ENCODE results near the gene FRZB. TPM values are rescaled to one million over a fixed set of nuclear protein-coding genes. Genes with fewer than 3 reads are reported as not detected.

The FRZB gene
- polyA plus RNA-seq, 1 experiment: 2.5 TPM

DNA sequence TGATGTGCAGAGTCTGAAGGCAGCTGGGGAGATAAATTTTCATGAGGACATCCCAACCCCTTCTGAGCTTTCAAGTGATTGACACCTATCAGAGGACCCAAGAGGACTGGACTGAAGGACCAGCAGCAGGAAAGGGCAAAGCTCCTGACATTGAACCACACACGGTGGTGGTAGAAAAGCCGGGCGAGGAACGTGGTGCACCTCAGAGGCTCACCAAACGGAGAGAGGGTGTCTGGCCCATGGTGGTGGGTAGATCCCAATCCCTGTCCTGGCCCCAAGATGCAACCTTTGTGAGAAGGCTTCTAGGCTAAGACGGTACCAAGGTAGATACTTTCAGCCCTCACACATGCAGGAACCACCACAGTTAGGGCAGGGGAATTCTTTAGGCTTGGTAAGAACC is 52.1 kb downstream of the FRZB start:
- Histone ChIP-seq H3K27ac (ENCODE audit: low read depth, low read length) (no peak overlapping the region), H3K9me3 (ENCODE audit: control insufficient read depth, insufficient read depth, low read length) (no peaks in the 10 kb centered on the region), H3K27me3 (ENCODE audit: control insufficient read depth, insufficient read depth, low read length) (peaks cover 4% of the 10 kb centered on the region), H3K4me3 (ENCODE audit: low read depth, low read length) (no peak overlapping the region)
- TF ChIP-seq, protein P1, sequence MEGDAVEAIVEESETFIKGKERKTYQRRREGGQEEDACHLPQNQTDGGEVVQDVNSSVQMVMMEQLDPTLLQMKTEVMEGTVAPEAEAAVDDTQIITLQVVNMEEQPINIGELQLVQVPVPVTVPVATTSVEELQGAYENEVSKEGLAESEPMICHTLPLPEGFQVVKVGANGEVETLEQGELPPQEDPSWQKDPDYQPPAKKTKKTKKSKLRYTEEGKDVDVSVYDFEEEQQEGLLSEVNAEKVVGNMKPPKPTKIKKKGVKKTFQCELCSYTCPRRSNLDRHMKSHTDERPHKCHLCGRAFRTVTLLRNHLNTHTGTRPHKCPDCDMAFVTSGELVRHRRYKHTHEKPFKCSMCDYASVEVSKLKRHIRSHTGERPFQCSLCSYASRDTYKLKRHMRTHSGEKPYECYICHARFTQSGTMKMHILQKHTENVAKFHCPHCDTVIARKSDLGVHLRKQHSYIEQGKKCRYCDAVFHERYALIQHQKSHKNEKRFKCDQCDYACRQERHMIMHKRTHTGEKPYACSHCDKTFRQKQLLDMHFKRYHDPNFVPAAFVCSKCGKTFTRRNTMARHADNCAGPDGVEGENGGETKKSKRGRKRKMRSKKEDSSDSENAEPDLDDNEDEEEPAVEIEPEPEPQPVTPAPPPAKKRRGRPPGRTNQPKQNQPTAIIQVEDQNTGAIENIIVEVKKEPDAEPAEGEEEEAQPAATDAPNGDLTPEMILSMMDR (IDR thresholded peaks at IDR 0.05; ENCODE audit: low read depth, low read length): no peak
- ChIA-PET POLR2A (no interaction called here), CTCF (interaction anchor here (0.6 kb wide), 1 partner anchor 15 kb away, joined by 4 read pairs; no protein-coding TSS in a partner anchor)
- no peak for DNase-seq (ENCODE audit: low read depth, low spot score)

DNA sequence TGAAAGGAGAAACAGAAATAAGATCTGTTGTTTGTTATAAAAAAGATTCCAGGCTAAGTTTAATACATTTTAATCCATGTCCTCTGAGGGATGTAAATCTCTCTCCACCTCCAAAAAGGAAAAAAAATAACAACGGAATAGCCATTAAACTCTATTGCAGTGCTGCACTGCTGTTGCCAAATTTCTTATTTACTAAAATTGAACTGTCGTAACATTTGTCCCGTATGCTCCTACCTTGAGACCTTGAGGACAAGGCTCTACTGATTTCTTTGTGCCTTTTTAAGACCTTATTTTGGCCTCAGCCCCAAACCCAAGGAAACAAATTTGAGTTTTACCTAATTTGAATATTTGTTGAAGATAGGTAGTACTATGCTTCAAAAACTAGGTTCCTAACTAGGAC is 56.4 kb downstream of the FRZB start:
- Histone ChIP-seq H3K27me3 (ENCODE audit: control insufficient read depth, insufficient read depth, low read length) (peaks cover 2% of the 10 kb centered on the region), H3K9me3 (ENCODE audit: control insufficient read depth, insufficient read depth, low read length) (no peaks in the 10 kb centered on the region), H3K27ac (ENCODE audit: low read depth, low read length) (no peak overlapping the region), H3K4me3 (ENCODE audit: low read depth, low read length) (no peak overlapping the region)
- ChIA-PET CTCF (interaction anchor here (0.7 kb wide), 1 partner anchor 24 kb away, joined by 3 read pairs; no protein-coding TSS in a partner anchor), POLR2A (interaction anchor here (0.6 kb wide), 1 partner anchor 1815 kb away, joined by 5 read pairs; no protein-coding TSS in a partner anchor)
- TF ChIP-seq, protein P1 (IDR thresholded peaks at IDR 0.05; ENCODE audit: low read depth, low read length): no peak
- DNase-seq (ENCODE audit: low read depth, low spot score): no peak

DNA sequence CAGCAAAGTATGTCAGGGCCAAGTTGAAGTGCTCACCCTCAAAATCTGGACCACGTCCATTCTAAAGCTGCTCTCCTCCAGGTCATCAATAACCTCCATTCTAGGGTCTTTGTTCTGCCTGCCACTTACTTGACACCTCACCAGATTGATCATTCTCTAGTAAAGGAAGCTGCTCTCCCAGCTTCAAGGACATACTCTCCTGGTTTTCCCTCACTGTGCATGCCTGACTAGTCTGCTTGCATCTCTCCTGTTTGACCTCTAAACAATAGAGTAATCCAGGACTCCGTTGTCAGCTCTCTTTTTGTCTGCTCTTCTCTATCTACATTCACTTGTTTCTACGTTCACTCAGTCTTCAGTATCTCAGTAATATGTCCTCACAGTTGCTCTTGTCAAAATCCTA is 59.1 kb downstream of the FRZB start:
- H3K4me3 ChIP-seq (ENCODE audit: low read depth, low read length): no peak overlapping the region
- H3K9me3 ChIP-seq (ENCODE audit: control insufficient read depth, insufficient read depth, low read length): no peaks in the 10 kb centered on the region
- DNase-seq (ENCODE audit: low read depth, low spot score): no peak
- CTCF ChIA-PET: no interaction called here
- TF ChIP-seq, protein P1 (IDR thresholded peaks at IDR 0.05; ENCODE audit: low read depth, low read length): no peak
- H3K27ac ChIP-seq (ENCODE audit: low read depth, low read length): no peak overlapping the region
- POLR2A ChIA-PET: no interaction called here
- H3K27me3 ChIP-seq (ENCODE audit: control insufficient read depth, insufficient read depth, low read length): peaks cover 2% of the 10 kb centered on the region

DNA sequence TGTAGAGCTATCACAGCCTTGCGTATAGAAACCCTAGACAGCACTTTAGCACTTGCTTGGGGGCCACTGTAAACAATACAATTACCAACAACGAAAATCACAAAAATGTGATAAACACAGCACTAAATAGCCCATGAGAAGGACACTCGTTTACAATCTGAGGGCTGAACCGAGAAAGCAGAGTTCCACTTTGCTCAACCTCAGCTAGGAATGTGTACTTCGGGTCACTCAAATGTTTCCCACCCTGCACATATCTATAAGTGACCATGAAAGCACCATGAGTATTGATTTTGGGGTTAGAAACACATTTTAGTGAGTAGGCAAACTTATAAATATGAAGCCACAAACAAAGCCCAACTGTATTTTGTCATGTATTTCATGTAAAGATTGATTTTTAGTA is 62.3 kb downstream of the FRZB start:
- no peaks in the 10 kb centered on the region for H3K27me3 ChIP-seq (ENCODE audit: control insufficient read depth, insufficient read depth, low read length)
- H3K9me3 ChIP-seq (ENCODE audit: control insufficient read depth, insufficient read depth, low read length): no peaks in the 10 kb centered on the region
- H3K27ac ChIP-seq (ENCODE audit: low read depth, low read length): no peak overlapping the region
- ChIA-PET POLR2A (no interaction called here), CTCF (interaction anchor here (0.5 to 1.6 kb wide), 5 partner anchors 19 to 275 kb away, joined by 3 to 8 read pairs (median 3); no protein-coding TSS in a partner anchor)
- no peak overlapping the region for H3K4me3 ChIP-seq (ENCODE audit: low read depth, low read length)
- no peak for DNase-seq (ENCODE audit: low read depth, low spot score)
- TF ChIP-seq, protein P1 (IDR thresholded peaks at IDR 0.05; ENCODE audit: low read depth, low read length): no peak

DNA sequence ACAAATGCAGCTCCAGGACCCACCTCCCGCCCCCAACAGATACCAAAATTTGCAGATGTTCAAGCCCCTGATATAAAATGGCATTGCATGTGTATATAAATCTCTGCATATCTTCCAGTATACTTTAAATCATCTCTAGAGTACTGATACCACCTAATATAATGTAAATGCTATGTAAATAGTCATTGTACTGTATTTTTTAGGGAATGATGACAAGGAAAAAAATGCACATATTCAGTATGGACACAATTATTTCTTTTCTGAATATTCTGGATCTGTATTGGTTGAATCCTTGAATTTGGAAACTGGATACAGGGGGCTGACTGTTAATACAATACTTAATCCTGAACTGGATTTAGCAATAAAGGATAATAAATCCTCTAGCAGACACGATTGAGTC is 67.7 kb downstream of the FRZB start:
- no peak for DNase-seq (ENCODE audit: low read depth, low spot score)
- POLR2A ChIA-PET: no interaction called here
- CTCF ChIA-PET: no interaction called here
- Histone ChIP-seq H3K4me3 (ENCODE audit: low read depth, low read length) (no peak overlapping the region), H3K27me3 (ENCODE audit: control insufficient read depth, insufficient read depth, low read length) (no peaks in the 10 kb centered on the region), H3K27ac (ENCODE audit: low read depth, low read length) (no peak overlapping the region), H3K9me3 (ENCODE audit: control insufficient read depth, insufficient read depth, low read length) (no peaks in the 10 kb centered on the region)
- TF ChIP-seq, protein P1 (IDR thresholded peaks at IDR 0.05; ENCODE audit: low read depth, low read length): no peak

Measured in AG04450 (cell line).